IMR-90 (cell line): ENCODE data around the gene MAN2C1. TPM values are rescaled to one million over a fixed set of nuclear protein-coding genes. Genes with fewer than 3 reads are reported as not detected.

Source experiments
- ATAC-seq: fragments of 200-7000 bp; cut with Tn5 transposase; 2 replicates; pipeline ENCODE4 v1.9.1; 2020; ENCODE audit warnings: low read depth, mild to moderate bottlenecking, moderate library complexity
- BruUV-seq: library from RNA; stranded (reverse); fragments of 400-500 nt; replicated peaks from 2 replicates; lab custom pipeline; 2021; lab: Mats Ljungman, UMichigan
- CTCF ChIA-PET: fragments of 300-600 bp; formaldehyde crosslinking; extraction: SDS; loops from one replicate; lab custom pipeline; 2021; ENCODE audit warnings: antibody characterized with exemption; lab: Yijun Ruan, JAX
- POLR2A ChIA-PET: fragments of 300-600 bp; sonication (Branson Sonifier 250); formaldehyde crosslinking; loops from one replicate; lab custom pipeline; 2022; ENCODE audit warnings: antibody characterized with exemption; ENCODE audit not compliant: unreplicated experiment; lab: Charles Lee
- DNase-seq: peaks from one replicate; pipeline ENCODE4 v3.0.0; 2013
- H2AFZ ChIP-seq: replicated peaks from 2 replicates; pipeline ENCODE3; 2013; ENCODE audit warnings: low read length, mild to moderate bottlenecking; ENCODE audit not compliant: poor library complexity
- H2AK5ac ChIP-seq: 2 replicates; pipeline ENCODE4 v1.6.1; 2013; ENCODE audit warnings: low read depth, low read length, inconsistent platforms
- H2AK9ac ChIP-seq: replicated peaks from 2 replicates; pipeline ENCODE3; 2013; ENCODE audit warnings: mild to moderate bottlenecking, low read depth, low read length, moderate library complexity; ENCODE audit not compliant: poor library complexity
- H2BK120ac ChIP-seq: 2 replicates; pipeline ENCODE4 v1.6.1; 2013; ENCODE audit warnings: low read depth, low read length, inconsistent platforms
- H2BK15ac ChIP-seq: 3 replicates; pipeline ENCODE4 v1.6.1; 2013; ENCODE audit warnings: low read depth, low read length, inconsistent platforms
- H2BK20ac ChIP-seq: 2 replicates; pipeline ENCODE4 v1.6.1; 2013; ENCODE audit warnings: low read depth, mild to moderate bottlenecking, inconsistent platforms, low read length, moderate library complexity
- H2BK5ac ChIP-seq: 2 replicates; pipeline ENCODE4 v1.6.1; 2013; ENCODE audit warnings: mild to moderate bottlenecking, low read depth, low read length, inconsistent platforms; ENCODE audit not compliant: poor library complexity, severe bottlenecking
- H3K14ac ChIP-seq: replicated peaks from 2 replicates; pipeline ENCODE4 v1.6.1; 2013; ENCODE audit warnings: low read depth, low read length, inconsistent platforms
- H3K18ac ChIP-seq: 2 replicates; pipeline ENCODE4 v1.6.1; 2013; ENCODE audit warnings: low read depth, low read length, control low read depth
- H3K23ac ChIP-seq: 2 replicates; pipeline ENCODE4 v1.6.1; 2013; ENCODE audit warnings: low read depth, low read length, inconsistent platforms
- H3K27ac ChIP-seq: 2 replicates; pipeline ENCODE4 v1.5.1; 2013; ENCODE audit warnings: mild to moderate bottlenecking, control low read depth, low read length; ENCODE audit not compliant: insufficient read depth
- H3K27me3 ChIP-seq: 2 replicates; pipeline ENCODE4 v1.6.1; 2013; ENCODE audit warnings: low read length; ENCODE audit not compliant: control insufficient read depth, insufficient read depth
- H3K36me3 ChIP-seq: 2 replicates; pipeline ENCODE4 v1.6.1; 2013; ENCODE audit warnings: low read length, mixed read lengths; ENCODE audit not compliant: control insufficient read depth, insufficient read depth
- H3K4ac ChIP-seq: 2 replicates; pipeline ENCODE4 v1.6.1; 2013; ENCODE audit warnings: low read depth, low read length, inconsistent platforms
- H3K4me1 ChIP-seq: 2 replicates; pipeline ENCODE4 v1.6.1; 2013; ENCODE audit warnings: low read length, mixed read lengths; ENCODE audit not compliant: control insufficient read depth, insufficient read depth
- H3K4me2 ChIP-seq: 2 replicates; pipeline ENCODE4 v1.6.1; 2013; ENCODE audit warnings: low read depth, mild to moderate bottlenecking, control low read depth, low read length, moderate library complexity
- H3K4me3 ChIP-seq: 2 replicates; pipeline ENCODE4 v1.5.1; 2013; ENCODE audit warnings: low read depth, mild to moderate bottlenecking, control low read depth, low read length, moderate library complexity; ENCODE audit not compliant: insufficient read depth
- H3K56ac ChIP-seq: 2 replicates; pipeline ENCODE4 v1.6.1; 2013; ENCODE audit warnings: low read length, inconsistent platforms; ENCODE audit not compliant: insufficient read depth; ENCODE audit errors: extremely low read depth
- H3K79me1 ChIP-seq, 2 experiments: 2 replicates each; pipeline ENCODE4 v1.6.1; 2013; ENCODE audit warnings: low read length in 2 of 2, inconsistent platforms in 1 of 2, low read depth in 1 of 2
- H3K9ac ChIP-seq: 2 replicates; pipeline ENCODE4 v1.6.1; 2013; ENCODE audit warnings: low read depth, low read length, control low read depth
- H3K9me1 ChIP-seq: 2 replicates; pipeline ENCODE4 v1.6.1; 2013; ENCODE audit warnings: low read length, inconsistent platforms; ENCODE audit not compliant: insufficient read depth
- H3K9me3 ChIP-seq: 2 replicates; pipeline ENCODE4 v1.6.1; 2013; ENCODE audit warnings: low read length; ENCODE audit not compliant: control insufficient read depth, insufficient read depth
- H4K20me1 ChIP-seq: 2 replicates; pipeline ENCODE4 v1.6.1; 2013; ENCODE audit warnings: low read length, inconsistent platforms; ENCODE audit not compliant: insufficient read depth
- H4K5ac ChIP-seq: 2 replicates; pipeline ENCODE4 v1.6.1; 2013; ENCODE audit warnings: mild to moderate bottlenecking, low read depth, low read length, control low read depth
- H4K8ac ChIP-seq, 2 experiments: 2 replicates each; pipeline ENCODE4 v1.6.1; 2013; ENCODE audit warnings: low read depth in 2 of 2, low read length in 2 of 2, control low read depth in 1 of 2, inconsistent platforms in 1 of 2
- H4K91ac ChIP-seq: 2 replicates; pipeline ENCODE4 v1.6.1; 2013; ENCODE audit warnings: low read depth, low read length, inconsistent platforms; ENCODE audit not compliant: insufficient read depth
- MAFK ChIP-seq: IDR thresholded peaks from 2 replicates; pipeline ENCODE4 v1.6.1; 2012; ENCODE audit warnings: low read depth, low read length, improper control_type of control experiment
- RCOR1 ChIP-seq: IDR thresholded peaks from 2 replicates; pipeline ENCODE4 v1.6.1; 2012; ENCODE audit warnings: mild to moderate bottlenecking, low read length, improper control_type of control experiment; ENCODE audit not compliant: insufficient replicate concordance
- SMC3 ChIP-seq: fragments of 150-350 bp; IDR thresholded peaks from 2 replicates; pipeline ENCODE4 v1.6.1; 2016; ENCODE audit warnings: low read depth, mild to moderate bottlenecking, antibody characterized with exemption, low read length, moderate library complexity
- USF2 ChIP-seq: fragments of 150-350 bp; IDR thresholded peaks from 2 replicates; pipeline ENCODE4 v1.6.1; 2017; ENCODE audit warnings: mild to moderate bottlenecking, antibody characterized with exemption, low read length, low read depth
- WGBS, 2 experiments: methylation state at CpG; one replicate each; pipeline versions ENCODE4 v1.1.5 to v1.1.7; 2013; ENCODE audit warnings: missing lambda C conversion rate in 2 of 2; ENCODE audit not compliant: insufficient read length in 1 of 2; ENCODE audit errors: extremely low coverage in 2 of 2; 5-methylcytosine and 5-hydroxymethylcytosine counted together
- dilution Hi-C: fragments of 300-500 bp; cut with HindIII; formaldehyde crosslinking; loops from one replicate; pipeline ENCODE4 v1.14.3; 2018; ENCODE audit warnings: low sequenced_read_pairs; ENCODE audit not compliant: unreplicated experiment
- in situ Hi-C: fragments of 300-500 bp; cut with MboI; formaldehyde crosslinking; loops from 3 replicates; pipeline ENCODE4 v1.14.3; 2019; ENCODE audit warnings: low sequenced_read_pairs, inconsistent platforms, mixed read lengths
- intact Hi-C: fragments of 100-400 bp; cut with micrococcal nuclease; formaldehyde crosslinking; loops from 2 replicates; pipeline ENCODE4 v1.10.0; 2022
- polyA plus RNA-seq, 3 experiments: library from polyadenylated mRNA; depleted of rRNA; stranded (reverse); fragments of >200 nt; gene quantifications; 2 replicates each; pipeline ENCODE4 v1.2.3, GENCODE V29; 2012; ENCODE audit warnings: low replicate concordance in 1 of 3
- total RNA-seq: library from RNA; depleted of rRNA; stranded (reverse); fragments of >200 nt; gene quantifications from 2 replicates; pipeline ENCODE4 v1.2.3, GENCODE V29; 2012

Gene MAN2C1
- total and polyA plus RNA-seq, 2 of the 4 experiments (the other 2 are of a cell fraction): 34.8 to 153 TPM

GRCh38 chr15:75359537-75360250 is 8.7 kb downstream of the MAN2C1 start:
- Histone ChIP-seq H2BK15ac (no peak overlapping the region), H3K56ac (no peak overlapping the region), H3K4me1 (no peaks in the 10 kb centered on the region), H3K9me1 (no peaks in the 10 kb centered on the region; the same call in 1 of the 2 replicates), H3K36me3 (peaks cover 72% of the 10 kb centered on the region), H4K91ac (no peak overlapping the region), H4K20me1 (peaks cover 2% of the 10 kb centered on the region; the same call in 1 of the 2 replicates), H3K4me3 (no peak overlapping the region), H3K27me3 (no peaks in the 10 kb centered on the region), H3K27ac (no peak overlapping the region), H3K18ac (no peak overlapping the region), H2AFZ (no peak overlapping the region), H3K79me1 (peaks cover 0 to 7% of the 10 kb centered on the region in 2 experiments; a peak in 1 of 4 replicates), H2BK20ac (no peak overlapping the region), H3K9ac (no peak overlapping the region), H3K14ac (no peak overlapping the region), H3K23ac (no peak overlapping the region), H3K4ac (no peak overlapping the region), H4K8ac (no peak overlapping the region), H2BK5ac (no peak overlapping the region), H4K5ac (no peak overlapping the region), H2AK5ac (no peak overlapping the region), H3K4me2 (no peak overlapping the region), H3K9me3 (no peaks in the 10 kb centered on the region), H2BK120ac (no peak overlapping the region), H2AK9ac (no peak overlapping the region)
- dilution Hi-C loops (no loop called here), in situ Hi-C loops (no loop called here), intact Hi-C loops (no loop called here)
- WGBS, 2 experiments: 98% methylated on average over 8 of the region's 15 CpGs; no CpG with 5 or more reads in 1 of the 2 experiments
- ChIA-PET CTCF (no interaction called here), POLR2A (no interaction called here)
- BruUV-seq: no TSS peak
- TF ChIP-seq USF2: no peak
- no peak for TF ChIP-seq RCOR1
- no peak for TF ChIP-seq MAFK
- no peak for TF ChIP-seq SMC3
- ATAC-seq (no peak), DNase-seq (no peak)
